ENCODE data around the gene GP2.

Gene GP2

GRCh38 chr16:20298452-20298851 lies 28.9 kb downstream of the GP2 start:
- Histone ChIP-seq H3K27me3 (ENCODE audit: insufficient read depth, low read length) (no peaks in the 10 kb centered on the region), H3K36me3 (ENCODE audit: control insufficient read depth in 1 of 2, insufficient read depth in 2 of 2, low read length in 2 of 2) (no peaks in the 10 kb centered on the region), H3K23ac (ENCODE audit: low read length) (no peak overlapping the region), H3K79me2 (ENCODE audit: control insufficient read depth, insufficient read depth, low read length, poor library complexity) (no peaks in the 10 kb centered on the region), H2AFZ (ENCODE audit: insufficient read depth, low read length, poor library complexity) (no peak overlapping the region), H3K79me1 (ENCODE audit: low read length) (no peaks in the 10 kb centered on the region), H3K4me1 (ENCODE audit: control insufficient read depth in 1 of 2, insufficient read depth in 2 of 2, low read length in 2 of 2) (no peaks in the 10 kb centered on the region), H3K9ac (ENCODE audit: low read length) (no peak overlapping the region), H2BK12ac (ENCODE audit: low read length) (no peak overlapping the region), H4K12ac (ENCODE audit: low read depth, low read length) (no peak overlapping the region), H2BK5ac (ENCODE audit: low read depth, low read length, poor library complexity) (no peak overlapping the region), H3K27ac (ENCODE audit: low read depth, low read length) (no peak overlapping the region), H3K9me3 (ENCODE audit: insufficient read depth, low read depth, low read length) (no peaks in the 10 kb centered on the region), H3K4me2 (ENCODE audit: low read length) (no peak overlapping the region), H3K14ac (ENCODE audit: low read length) (no peak overlapping the region), H4K8ac (ENCODE audit: low read depth, low read length) (no peak overlapping the region), H3K18ac (ENCODE audit: low read length) (no peak overlapping the region), H3K4me3 (ENCODE audit: low read depth, low read length) (no peak overlapping the region), H3K4ac (ENCODE audit: low read depth, low read length) (no peak overlapping the region), H4K91ac (ENCODE audit: low read depth, low read length) (no peak overlapping the region), H2AK5ac (ENCODE audit: low read length) (no peak overlapping the region), H2BK120ac (ENCODE audit: insufficient read depth, low read length, poor library complexity) (no peak overlapping the region)
- 100% methylated on average over 1 of the region's 5 CpGs for WGBS (ENCODE audit: extremely low coverage, insufficient coverage, insufficient read length)
- no peak for DNase-seq

- H3K27me3 ChIP-seq (ENCODE audit: insufficient read depth, low read length) = no peaks in the 10 kb centered on the region
- no peak overlapping the region for H2BK120ac ChIP-seq (ENCODE audit: insufficient read depth, low read length, poor library complexity)
- H4K8ac ChIP-seq (ENCODE audit: low read depth, low read length) = no peak overlapping the region
- H3K79me1 ChIP-seq (ENCODE audit: low read length) = no peaks in the 10 kb centered on the region
- no peak overlapping the region for H2AFZ ChIP-seq (ENCODE audit: insufficient read depth, low read length, poor library complexity)
- H2BK5ac ChIP-seq (ENCODE audit: low read depth, low read length, poor library complexity) = no peak overlapping the region
- no peak overlapping the region for H3K4me2 ChIP-seq (ENCODE audit: low read length)
- no peak overlapping the region for H2AK5ac ChIP-seq (ENCODE audit: low read length)
- H2BK12ac ChIP-seq (ENCODE audit: low read length) = no peak overlapping the region
- H4K91ac ChIP-seq (ENCODE audit: low read depth, low read length) = no peak overlapping the region
- H3K9ac ChIP-seq (ENCODE audit: low read length) = no peak overlapping the region
- H3K9me3 ChIP-seq (ENCODE audit: insufficient read depth, low read depth, low read length) = no peaks in the 10 kb centered on the region
- H4K12ac ChIP-seq (ENCODE audit: low read depth, low read length) = no peak overlapping the region
- H3K4me3 ChIP-seq (ENCODE audit: low read depth, low read length) = no peak overlapping the region
- no peak overlapping the region for H3K23ac ChIP-seq (ENCODE audit: low read length)
- peaks cover 0 to 3% of the 10 kb centered on the region in 2 experiments for H3K4me1 ChIP-seq (ENCODE audit: control insufficient read depth in 1 of 2, insufficient read depth in 2 of 2, low read length in 2 of 2)
- WGBS (ENCODE audit: extremely low coverage, insufficient coverage, insufficient read length) = no CpG with 5 or more reads among the region's 16 CpGs
- H3K79me2 ChIP-seq (ENCODE audit: control insufficient read depth, insufficient read depth, low read length, poor library complexity) = no peaks in the 10 kb centered on the region
- no peak overlapping the region for H3K27ac ChIP-seq (ENCODE audit: low read depth, low read length)
- no peak overlapping the region for H3K14ac ChIP-seq (ENCODE audit: low read length)
- no peak for DNase-seq
- H3K36me3 ChIP-seq (ENCODE audit: control insufficient read depth in 1 of 2, insufficient read depth in 2 of 2, low read length in 2 of 2) = no peaks in the 10 kb centered on the region
- H3K4ac ChIP-seq (ENCODE audit: low read depth, low read length) = no peak overlapping the region
- no peak overlapping the region for H3K18ac ChIP-seq (ENCODE audit: low read length)
Observed at GRCh38 chr16:20291208-20292206, 35.8 kb downstream of the GP2 start.

- Histone ChIP-seq H3K79me2 (ENCODE audit: control insufficient read depth, insufficient read depth, low read length, poor library complexity) (no peaks in the 10 kb centered on the region), H2BK120ac (ENCODE audit: insufficient read depth, low read length, poor library complexity) (no peak overlapping the region), H3K4me2 (ENCODE audit: low read length) (no peak overlapping the region), H3K4ac (ENCODE audit: low read depth, low read length) (no peak overlapping the region), H3K14ac (ENCODE audit: low read length) (no peak overlapping the region), H3K9ac (ENCODE audit: low read length) (no peak overlapping the region), H4K8ac (ENCODE audit: low read depth, low read length) (no peak overlapping the region), H2BK5ac (ENCODE audit: low read depth, low read length, poor library complexity) (no peak overlapping the region), H4K12ac (ENCODE audit: low read depth, low read length) (no peak overlapping the region), H2BK12ac (ENCODE audit: low read length) (no peak overlapping the region), H3K23ac (ENCODE audit: low read length) (no peak overlapping the region), H3K27ac (ENCODE audit: low read depth, low read length) (no peak overlapping the region), H2AK5ac (ENCODE audit: low read length) (no peak overlapping the region), H3K4me3 (ENCODE audit: low read depth, low read length) (no peak overlapping the region), H2AFZ (ENCODE audit: insufficient read depth, low read length, poor library complexity) (no peak overlapping the region), H3K4me1 (ENCODE audit: control insufficient read depth in 1 of 2, insufficient read depth in 2 of 2, low read length in 2 of 2) (peaks cover 3 to 4% of the 10 kb centered on the region in 2 experiments), H3K18ac (ENCODE audit: low read length) (no peak overlapping the region), H3K27me3 (ENCODE audit: insufficient read depth, low read length) (no peaks in the 10 kb centered on the region), H4K91ac (ENCODE audit: low read depth, low read length) (no peak overlapping the region), H3K79me1 (ENCODE audit: low read length) (no peaks in the 10 kb centered on the region), H3K36me3 (ENCODE audit: control insufficient read depth in 1 of 2, insufficient read depth in 2 of 2, low read length in 2 of 2) (no peaks in the 10 kb centered on the region), H3K9me3 (ENCODE audit: insufficient read depth, low read depth, low read length) (no peaks in the 10 kb centered on the region)
- WGBS (ENCODE audit: extremely low coverage, insufficient coverage, insufficient read length) = no CpG with 5 or more reads among the region's 3 CpGs
- DNase-seq = no peak
Observed at GRCh38 chr16:20289571-20289970, 37.7 kb downstream of the GP2 start.

DNA sequence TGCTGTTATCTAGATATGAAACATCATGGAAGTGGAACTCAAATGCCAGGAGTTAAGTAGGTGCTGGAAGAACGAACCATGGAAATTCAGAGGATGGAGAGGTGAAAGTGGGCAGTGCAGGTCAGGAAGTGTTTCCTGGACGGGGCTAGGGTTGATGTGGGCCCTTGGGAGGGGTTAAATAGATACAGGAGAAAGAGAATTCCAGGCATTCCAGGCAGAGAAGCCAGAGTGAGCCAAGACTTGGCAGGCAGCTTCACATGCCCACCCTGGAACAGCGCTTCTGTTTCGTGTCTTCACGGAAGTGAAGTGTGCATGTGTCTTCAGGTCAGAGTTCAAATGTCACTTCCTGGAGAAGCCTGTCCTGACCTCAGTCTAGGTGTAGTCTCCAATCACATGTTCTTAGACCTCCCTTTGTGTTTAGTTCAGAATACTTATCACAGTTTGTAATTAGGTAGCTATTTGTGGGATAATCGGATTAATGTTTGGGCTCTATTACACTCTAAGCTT lies 41.3 kb downstream of the GP2 start:
- Histone ChIP-seq H2BK120ac (ENCODE audit: insufficient read depth, low read length, poor library complexity) (no peak overlapping the region), H3K79me2 (ENCODE audit: control insufficient read depth, insufficient read depth, low read length, poor library complexity) (no peaks in the 10 kb centered on the region), H3K9me3 (ENCODE audit: insufficient read depth, low read depth, low read length) (no peaks in the 10 kb centered on the region), H4K12ac (ENCODE audit: low read depth, low read length) (no peak overlapping the region), H3K4me1 (ENCODE audit: control insufficient read depth in 1 of 2, insufficient read depth in 2 of 2, low read length in 2 of 2) (peaks cover under 1 to 4% of the 10 kb centered on the region in 2 experiments), H3K36me3 (ENCODE audit: control insufficient read depth in 1 of 2, insufficient read depth in 2 of 2, low read length in 2 of 2) (no peaks in the 10 kb centered on the region), H3K79me1 (ENCODE audit: low read length) (no peaks in the 10 kb centered on the region), H3K27ac (ENCODE audit: low read depth, low read length) (no peak overlapping the region), H3K4ac (ENCODE audit: low read depth, low read length) (no peak overlapping the region), H2AK5ac (ENCODE audit: low read length) (no peak overlapping the region), H3K9ac (ENCODE audit: low read length) (no peak overlapping the region), H2BK5ac (ENCODE audit: low read depth, low read length, poor library complexity) (no peak overlapping the region), H3K4me2 (ENCODE audit: low read length) (no peak overlapping the region), H4K91ac (ENCODE audit: low read depth, low read length) (no peak overlapping the region), H3K14ac (ENCODE audit: low read length) (no peak overlapping the region), H3K23ac (ENCODE audit: low read length) (no peak overlapping the region), H4K8ac (ENCODE audit: low read depth, low read length) (no peak overlapping the region), H3K27me3 (ENCODE audit: insufficient read depth, low read length) (no peaks in the 10 kb centered on the region), H2AFZ (ENCODE audit: insufficient read depth, low read length, poor library complexity) (no peak overlapping the region), H2BK12ac (ENCODE audit: low read length) (no peak overlapping the region), H3K4me3 (ENCODE audit: low read depth, low read length) (no peak overlapping the region), H3K18ac (ENCODE audit: low read length) (no peak overlapping the region)
- no peak for DNase-seq
- no CpG with 5 or more reads among the region's 6 CpGs for WGBS (ENCODE audit: extremely low coverage, insufficient coverage, insufficient read length)

Data from trophoblast cell (in vitro differentiated cells and primary cell).